Measurements from ENCODE around the gene SUN5. TPM values are rescaled to one million over a fixed set of nuclear protein-coding genes. Genes with fewer than 3 reads are reported as not detected.

SUN5 gene
- total and polyA plus RNA-seq, 11 donors = not detected

DNA sequence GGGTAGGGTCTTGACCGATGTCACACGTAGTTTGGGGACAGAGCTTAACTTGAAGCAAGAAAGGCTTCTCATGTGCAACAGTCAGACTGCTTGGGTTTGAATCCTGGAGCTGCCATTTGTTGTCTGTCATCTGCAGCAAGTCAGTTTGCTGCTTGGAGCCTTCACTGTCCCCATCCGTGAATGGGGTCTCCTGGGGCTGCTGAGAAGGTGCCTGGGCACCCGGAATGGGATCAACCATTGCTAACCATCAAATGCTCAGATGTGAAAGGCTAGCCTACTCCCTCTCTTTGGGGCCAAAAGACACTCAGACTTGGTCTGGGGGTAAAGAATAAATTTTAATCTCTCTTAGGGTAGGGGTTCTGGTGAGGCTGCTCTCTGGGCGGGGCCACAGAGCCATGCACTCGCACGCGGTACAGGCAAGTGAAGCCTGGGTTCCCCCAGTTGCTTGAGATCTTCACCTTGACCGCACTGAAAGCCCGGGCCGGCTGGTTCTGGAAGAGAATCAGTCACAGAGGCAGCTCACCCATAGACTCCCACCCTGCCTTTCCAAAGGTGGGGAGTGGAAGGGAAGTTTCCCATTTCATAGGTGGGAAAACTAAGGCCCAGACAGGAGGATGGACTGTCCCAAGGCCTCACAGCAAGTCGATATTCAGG lies 20.6 kb downstream of the SUN5 start:
- Histone ChIP-seq H3K4me3 (no peak overlapping the region), H3K4me1 (peaks cover 0 to 17% (median 0%) of the 10 kb centered on the region in 12 donors), H3K27me3 (no peaks in the 10 kb centered on the region), H3K9me3 (no peaks in the 10 kb centered on the region), H3K36me3 (no peaks in the 10 kb centered on the region), H3K27ac (peak overlapping the region in 9 of 12 donors; percentile 24 to 75 (median 65))
- peak in 2 of 5 donors; percentile 10 to 40 for DNase-seq
- ATAC-seq = no peak
- intact Hi-C loops (cut with DNase I) = no loop called here
- TF ChIP-seq, protein P1, sequence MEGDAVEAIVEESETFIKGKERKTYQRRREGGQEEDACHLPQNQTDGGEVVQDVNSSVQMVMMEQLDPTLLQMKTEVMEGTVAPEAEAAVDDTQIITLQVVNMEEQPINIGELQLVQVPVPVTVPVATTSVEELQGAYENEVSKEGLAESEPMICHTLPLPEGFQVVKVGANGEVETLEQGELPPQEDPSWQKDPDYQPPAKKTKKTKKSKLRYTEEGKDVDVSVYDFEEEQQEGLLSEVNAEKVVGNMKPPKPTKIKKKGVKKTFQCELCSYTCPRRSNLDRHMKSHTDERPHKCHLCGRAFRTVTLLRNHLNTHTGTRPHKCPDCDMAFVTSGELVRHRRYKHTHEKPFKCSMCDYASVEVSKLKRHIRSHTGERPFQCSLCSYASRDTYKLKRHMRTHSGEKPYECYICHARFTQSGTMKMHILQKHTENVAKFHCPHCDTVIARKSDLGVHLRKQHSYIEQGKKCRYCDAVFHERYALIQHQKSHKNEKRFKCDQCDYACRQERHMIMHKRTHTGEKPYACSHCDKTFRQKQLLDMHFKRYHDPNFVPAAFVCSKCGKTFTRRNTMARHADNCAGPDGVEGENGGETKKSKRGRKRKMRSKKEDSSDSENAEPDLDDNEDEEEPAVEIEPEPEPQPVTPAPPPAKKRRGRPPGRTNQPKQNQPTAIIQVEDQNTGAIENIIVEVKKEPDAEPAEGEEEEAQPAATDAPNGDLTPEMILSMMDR (IDR thresholded peaks at IDR 0.05) = no peak
- no peak for TF ChIP-seq POLR2A (IDR thresholded peaks at IDR 0.05)
- WGBS, 4 donors = 83 to 89% (median 86%) methylated on average over 12 of the region's 12 CpGs

DNA sequence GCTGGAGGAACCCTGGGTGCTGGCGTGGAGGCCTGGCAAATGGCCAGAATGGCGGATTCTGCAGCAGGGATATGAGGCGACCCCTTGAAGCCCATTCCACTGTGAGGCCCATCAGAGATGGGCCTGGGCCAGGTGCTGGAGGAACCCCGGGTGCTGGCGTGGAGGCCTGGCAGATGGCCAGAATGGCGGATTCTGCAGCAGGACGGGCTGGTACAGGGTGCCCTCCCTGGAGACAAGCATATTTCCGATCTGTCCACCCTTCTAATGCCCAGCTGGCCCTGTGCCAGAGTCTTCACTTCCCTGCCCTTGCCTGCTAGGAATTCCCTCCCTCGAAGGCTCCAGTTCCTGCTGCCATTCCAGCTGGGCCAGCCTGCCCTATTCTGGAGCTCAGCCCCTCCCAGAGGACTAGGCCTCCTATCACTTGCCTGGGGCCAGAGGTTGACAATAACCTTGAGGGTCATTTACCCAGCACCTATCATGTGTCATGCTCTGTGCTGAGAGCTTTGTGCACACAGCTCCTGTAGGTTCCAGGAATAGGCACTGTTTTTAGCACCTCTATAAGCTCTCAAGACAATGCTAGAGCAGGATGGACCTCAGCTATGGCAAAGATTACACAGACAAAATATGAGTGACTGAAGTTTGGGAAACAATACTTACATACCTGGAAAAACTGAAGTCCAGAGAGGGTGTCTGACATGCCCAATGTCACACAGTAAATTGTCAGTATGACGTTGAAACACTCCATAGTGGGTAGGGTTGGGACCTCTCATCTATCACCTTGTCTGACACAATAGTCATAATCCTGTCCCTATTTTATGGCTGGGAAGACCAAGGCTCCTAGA lies 21.4 kb downstream of the SUN5 start:
- intact Hi-C loops (cut with DNase I) = no loop called here
- peak overlapping the region in 10 of 12 donors; percentile 24 to 75 (median 60) for H3K27ac ChIP-seq
- no peaks in the 10 kb centered on the region for H3K9me3 ChIP-seq
- ATAC-seq (peak; percentile 77 to 89 (median 88)), DNase-seq (peak; percentile 31 to 75 (median 71))
- H3K27me3 ChIP-seq = no peaks in the 10 kb centered on the region
- no peak overlapping the region for H3K4me3 ChIP-seq
- TF ChIP-seq, protein P1 (IDR thresholded peaks at IDR 0.05) = no peak
- no peak for TF ChIP-seq POLR2A (IDR thresholded peaks at IDR 0.05)
- H3K36me3 ChIP-seq = no peaks in the 10 kb centered on the region
- peaks cover 0 to 15% (median 0%) of the 10 kb centered on the region in 12 donors for H3K4me1 ChIP-seq
- 28 to 39% (median 33%) methylated on average over 10 of the region's 10 CpGs for WGBS, 4 donors

DNA sequence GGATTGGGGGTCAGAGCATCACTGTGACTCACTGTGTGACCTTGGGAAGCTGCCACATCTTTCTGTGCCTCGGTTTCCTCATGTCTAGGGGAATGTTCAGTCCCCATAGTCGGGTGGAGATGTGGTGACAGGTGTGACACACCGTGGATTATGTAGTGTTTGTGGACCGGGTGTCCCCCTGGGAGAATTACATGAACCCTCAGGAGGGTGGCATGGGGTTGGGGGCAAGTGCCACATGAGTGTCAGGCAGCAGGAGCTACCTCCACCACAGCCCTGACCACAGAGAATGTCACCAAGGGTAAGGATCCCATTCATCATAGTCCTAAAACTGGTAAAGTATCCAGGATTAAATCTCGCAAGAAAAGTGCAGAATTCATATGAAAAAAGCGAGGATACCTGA lies 23.2 kb downstream of the SUN5 start:
- ATAC-seq = no peak
- Histone ChIP-seq H3K4me3 (no peak overlapping the region), H3K9me3 (peaks cover 0 to 5% (median 0%) of the 10 kb centered on the region in 12 donors), H3K27ac (no peak overlapping the region), H3K4me1 (peaks cover 0 to 11% (median 0%) of the 10 kb centered on the region in 12 donors), H3K27me3 (no peaks in the 10 kb centered on the region), H3K36me3 (no peaks in the 10 kb centered on the region)
- TF ChIP-seq, protein P1 (IDR thresholded peaks at IDR 0.05) = no peak
- TF ChIP-seq POLR2A (IDR thresholded peaks at IDR 0.05) = no peak
- WGBS, 4 donors = 80 to 92% (median 85%) methylated on average over 6 of the region's 6 CpGs
- intact Hi-C loops (cut with DNase I) = no loop called here
- no peak for DNase-seq
